GM21619 (cell line): Measurements from ENCODE around the gene TEX2.
A peak's percentile ranks its signal among the peaks of the same experiment; 100 is the strongest.
"Not testable (repeated sequence)": the region's sequence is repeated elsewhere in the genome, so short reads cannot be mapped to it uniquely, and the experiment has no call there.

Source experiments
- ATAC-seq: cut with Tn5 transposase; IDR thresholded peaks from one replicate; pipeline ENCODE4 v1.9.1; 2021; ENCODE audit not compliant: unreplicated experiment

TEX2 gene

DNA sequence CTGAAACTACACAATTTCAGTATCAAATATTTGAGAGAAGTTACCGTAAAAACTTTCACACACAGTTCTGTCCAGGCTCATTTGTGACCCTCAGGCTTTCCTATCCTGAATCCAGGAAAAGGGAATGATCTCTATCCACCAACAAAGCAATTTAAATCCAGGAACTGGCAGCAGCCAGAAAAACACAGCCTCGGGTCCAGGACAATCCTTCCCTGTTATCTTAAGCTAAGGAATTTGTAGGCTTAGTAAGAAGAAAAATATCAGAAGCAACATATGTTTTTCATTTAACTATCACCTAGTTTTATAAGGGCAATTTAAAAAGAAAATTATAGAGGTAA lies 47.1 kb downstream of the TEX2 start:
- ATAC-seq: no peak

DNA sequence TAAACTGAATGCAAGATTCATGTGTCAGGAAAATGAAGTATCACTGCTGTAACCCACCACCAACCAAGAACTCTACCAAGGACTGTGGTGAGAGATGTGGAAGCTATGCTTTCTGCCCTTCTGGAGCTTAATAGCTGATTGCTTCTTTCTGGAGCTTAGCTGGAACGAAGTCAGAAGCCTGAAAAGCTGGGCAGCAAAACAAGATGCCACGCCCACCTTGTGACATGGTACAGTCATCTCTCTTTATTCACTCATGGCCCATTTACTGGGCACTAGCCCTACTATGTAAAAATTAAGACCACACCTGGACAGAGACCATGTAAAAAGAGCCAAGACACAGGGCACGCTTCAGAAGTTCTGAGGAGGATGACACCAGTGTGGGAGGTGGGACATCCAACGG lies 48.1 kb downstream of the TEX2 start:
- no peak for ATAC-seq

DNA sequence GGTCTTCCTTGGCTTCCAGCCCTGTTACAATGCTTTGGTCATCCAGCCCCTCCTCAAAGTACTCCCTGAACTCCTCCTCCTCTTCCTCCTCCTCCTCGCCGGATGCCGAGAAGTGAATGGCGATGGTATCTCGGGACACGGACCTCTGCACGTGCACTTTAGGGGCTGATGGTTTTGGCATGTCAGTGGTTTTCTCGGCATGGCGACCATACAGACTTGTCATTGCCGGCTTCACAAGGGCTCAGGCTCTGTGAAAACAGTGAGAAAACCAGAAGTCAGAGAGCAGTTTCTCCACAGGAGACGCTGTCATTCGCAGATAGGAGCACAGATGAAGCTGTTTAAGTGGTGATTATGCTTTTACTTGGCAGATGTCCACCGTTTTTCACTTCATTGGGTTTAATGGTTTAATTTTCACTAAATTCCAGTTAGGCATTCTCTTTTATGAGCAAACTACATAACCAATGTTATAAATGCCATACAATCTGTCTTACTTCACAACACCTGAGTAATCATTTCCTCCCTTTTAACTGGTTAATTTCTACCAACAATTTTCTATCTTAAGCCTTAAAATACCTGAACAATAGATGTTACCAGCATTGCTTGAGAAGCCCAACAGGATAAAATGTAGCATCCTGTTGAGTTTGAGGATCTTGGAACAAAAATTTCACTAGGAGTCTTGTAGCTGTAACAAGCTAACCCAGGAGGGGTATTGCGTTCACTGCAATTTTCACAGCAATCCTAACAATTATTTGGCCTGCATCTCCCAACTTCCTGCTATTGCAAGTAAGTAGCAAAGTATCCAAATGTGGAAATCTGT lies 48.9 kb downstream of the TEX2 start:
- ATAC-seq: no peak

DNA sequence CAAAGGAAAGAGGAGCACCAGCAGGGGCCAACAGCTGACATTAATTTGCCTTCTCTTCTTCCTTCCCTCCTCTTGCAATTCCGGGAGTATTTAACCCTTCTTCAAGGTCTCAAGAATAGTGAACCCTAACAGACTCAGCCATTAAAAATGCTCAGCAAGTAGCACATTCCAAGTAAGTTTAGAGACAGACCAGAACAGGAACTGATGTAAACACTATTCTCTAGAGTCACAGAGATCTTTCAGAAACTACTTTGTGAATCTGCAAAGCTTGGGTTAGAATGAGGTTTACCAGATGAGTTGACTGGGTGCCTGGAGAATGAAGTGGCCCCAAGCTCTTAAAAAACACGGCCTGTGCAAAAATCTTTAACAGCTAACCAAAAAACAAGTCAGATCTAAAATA lies 50.9 kb downstream of the TEX2 start:
- no peak for ATAC-seq

DNA sequence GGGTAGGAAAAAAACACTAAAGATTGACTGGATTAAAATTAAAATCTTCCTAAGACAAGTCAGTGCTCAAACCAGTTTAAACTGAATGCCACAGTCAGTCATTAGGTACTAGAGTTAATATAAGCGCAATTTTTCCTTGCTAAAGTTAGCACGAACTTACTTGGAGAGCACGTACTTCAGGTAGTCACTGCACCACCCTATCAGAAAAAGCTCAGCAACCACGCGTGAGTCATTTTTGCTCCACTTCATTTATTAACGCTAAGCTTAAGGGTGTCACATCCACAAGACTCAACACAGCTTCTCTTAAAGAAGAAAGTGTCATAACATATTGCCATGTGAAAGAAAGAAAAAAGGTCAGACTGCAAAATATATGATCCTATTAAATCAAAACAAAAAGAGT lies 53.1 kb downstream of the TEX2 start:
- no peak for ATAC-seq

DNA sequence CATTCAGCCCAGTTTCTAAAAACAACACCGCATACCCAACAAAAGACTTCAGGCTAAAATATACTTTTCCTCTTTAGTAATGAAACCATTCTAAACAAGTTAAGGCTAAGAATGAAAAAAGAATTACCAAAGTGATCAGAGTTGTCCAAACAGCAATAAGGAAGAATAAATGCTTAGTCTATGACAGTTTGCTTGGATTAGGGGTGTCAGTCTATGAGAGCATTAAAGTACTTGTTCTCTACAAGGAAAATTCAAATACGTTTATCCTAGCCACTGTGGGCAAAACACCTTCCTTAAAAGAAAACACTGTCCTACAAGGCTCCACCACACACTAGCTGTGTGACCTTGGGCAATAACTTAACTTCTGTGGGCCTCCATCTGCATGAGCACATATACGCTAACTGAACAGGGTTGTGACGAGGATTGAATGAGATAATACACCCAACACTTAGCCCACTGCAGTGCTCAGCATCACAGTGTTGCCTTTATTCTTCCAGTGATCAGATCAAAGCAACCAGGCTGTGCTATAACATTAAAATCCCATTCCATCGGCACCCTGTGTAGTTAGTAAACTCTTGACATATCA lies 53.6 kb downstream of the TEX2 start:
- ATAC-seq: no peak

DNA sequence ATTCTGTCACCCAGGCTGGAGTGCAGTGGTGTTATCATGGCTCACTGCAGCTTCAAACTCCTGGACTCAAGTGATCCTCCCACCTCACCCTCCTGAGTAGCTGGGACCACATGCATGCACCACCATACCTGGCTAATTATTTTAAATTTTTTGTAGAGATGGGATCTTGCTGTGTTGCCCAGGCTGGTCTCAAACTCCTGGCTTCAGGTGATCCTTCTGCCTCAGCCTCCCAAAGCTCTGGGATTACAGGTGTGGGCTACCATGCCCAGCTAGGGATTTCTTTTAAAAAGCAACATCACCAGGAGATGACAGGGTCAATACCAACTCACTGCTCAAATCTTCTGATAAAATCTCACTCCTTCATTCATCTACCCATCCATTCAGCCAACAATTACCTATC lies 54.4 kb downstream of the TEX2 start:
- not testable (repeated sequence) for ATAC-seq

DNA sequence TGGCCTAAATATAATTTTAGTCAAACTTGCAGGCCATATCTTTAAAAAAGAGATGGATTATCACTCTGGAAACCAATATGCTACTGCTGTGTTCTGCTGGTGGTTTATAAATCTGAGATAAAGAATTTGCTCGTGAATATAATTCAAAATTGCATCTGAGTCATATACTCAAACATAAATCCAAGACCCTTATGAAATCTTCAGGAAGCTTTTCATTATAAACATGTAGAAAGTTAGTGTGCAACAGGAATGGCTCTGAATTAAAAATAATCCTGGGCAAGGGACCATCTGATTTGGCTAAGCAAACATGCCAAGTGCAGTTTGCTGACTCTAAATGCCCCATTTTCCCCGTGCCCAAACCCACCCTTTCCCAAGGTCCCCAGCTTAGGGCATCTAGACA lies 57.3 kb downstream of the TEX2 start:
- ATAC-seq: no peak

DNA sequence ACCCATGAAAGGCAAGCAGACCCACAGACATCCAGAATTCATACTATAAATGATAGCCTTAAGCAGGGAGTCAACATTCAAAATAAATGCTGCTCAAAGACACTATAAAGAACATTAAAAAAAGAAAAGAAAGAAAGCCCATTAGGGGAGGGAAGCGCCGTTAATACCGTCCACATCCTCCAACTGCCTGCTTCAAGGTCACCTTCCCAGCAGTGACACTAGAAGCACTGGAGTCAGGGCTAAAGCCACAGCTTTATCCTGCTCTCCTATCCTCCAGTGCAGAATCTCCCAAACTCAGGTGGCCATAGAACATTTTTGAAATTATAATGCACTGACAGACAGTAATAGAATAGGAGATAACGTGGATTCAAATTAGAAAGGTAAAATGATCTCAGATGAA lies 59.4 kb downstream of the TEX2 start:
- ATAC-seq: no peak

DNA sequence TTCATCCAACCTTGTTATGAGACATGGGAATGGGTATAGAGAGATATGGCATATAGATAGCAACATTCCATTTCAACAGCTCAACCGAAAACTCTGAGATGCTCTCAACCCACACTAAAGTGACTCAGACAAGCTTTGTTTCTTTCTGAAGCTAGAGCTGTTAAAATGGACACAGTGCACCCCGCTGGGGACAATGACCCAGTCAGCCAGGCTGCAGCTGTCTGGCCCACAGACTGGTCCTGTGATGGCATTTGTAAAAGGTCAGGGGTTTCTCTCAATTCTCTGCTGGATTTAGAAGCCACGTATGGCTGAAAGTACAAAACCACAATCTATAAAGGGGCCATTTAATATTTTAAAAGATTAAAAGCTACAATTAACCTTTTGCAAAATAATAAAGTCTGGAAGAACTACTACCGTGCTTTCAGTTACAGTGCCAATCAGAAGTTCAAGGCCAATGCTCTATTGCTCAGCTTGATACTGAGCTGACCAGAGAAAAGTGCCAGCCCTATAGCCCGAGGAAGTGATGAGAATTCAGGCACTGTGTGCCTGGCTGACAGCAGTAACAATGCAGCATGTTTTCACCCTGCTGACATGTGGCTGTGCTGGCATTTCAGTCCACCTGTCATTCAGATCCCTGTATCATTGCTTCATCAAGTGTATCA lies 60.2 kb downstream of the TEX2 start:
- ATAC-seq: no peak

DNA sequence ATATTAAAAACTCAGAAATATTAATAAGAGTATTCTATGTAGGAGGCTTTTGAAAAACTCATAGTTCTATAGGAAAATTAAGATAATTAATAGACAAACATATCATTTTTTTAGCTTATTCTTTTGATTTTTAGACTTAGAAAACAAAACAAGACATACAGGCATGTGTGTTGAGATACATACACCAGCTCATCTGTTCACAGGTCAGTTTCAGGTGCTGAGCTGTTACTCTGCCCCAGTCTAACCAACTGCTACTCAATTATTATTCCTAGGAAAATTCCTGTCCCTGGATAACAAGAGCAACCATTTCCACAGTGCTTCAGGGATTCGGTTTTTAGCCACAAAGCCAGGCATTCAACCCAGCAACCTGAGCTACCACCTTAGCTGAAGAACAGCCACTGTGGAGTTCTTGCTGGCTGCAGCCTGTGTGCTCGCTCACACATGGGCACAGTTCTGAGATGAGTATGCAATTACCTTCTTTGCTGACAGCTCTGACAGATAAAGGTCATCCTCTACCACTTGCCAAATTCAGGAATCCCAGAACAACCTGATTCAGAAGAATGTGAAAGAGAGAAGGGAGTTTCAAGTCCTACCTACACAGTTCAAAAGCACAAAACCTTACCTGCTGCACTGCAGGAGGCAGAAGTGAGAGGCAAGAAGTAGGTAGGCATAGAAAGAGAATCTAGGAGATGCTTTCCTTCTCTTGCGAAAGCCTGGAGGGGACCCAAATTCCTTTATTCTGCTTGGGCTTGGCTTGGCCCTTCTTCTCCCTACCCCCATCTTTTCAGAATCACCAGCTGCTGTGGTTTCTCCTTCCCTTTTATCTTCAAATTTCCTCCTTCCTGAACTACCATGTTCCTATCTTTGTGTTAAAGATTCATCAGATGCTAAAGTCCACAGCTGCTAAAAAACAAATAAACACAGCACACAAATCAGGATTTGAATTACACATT lies 62.7 kb downstream of the TEX2 start:
- peak; percentile 60 for ATAC-seq

DNA sequence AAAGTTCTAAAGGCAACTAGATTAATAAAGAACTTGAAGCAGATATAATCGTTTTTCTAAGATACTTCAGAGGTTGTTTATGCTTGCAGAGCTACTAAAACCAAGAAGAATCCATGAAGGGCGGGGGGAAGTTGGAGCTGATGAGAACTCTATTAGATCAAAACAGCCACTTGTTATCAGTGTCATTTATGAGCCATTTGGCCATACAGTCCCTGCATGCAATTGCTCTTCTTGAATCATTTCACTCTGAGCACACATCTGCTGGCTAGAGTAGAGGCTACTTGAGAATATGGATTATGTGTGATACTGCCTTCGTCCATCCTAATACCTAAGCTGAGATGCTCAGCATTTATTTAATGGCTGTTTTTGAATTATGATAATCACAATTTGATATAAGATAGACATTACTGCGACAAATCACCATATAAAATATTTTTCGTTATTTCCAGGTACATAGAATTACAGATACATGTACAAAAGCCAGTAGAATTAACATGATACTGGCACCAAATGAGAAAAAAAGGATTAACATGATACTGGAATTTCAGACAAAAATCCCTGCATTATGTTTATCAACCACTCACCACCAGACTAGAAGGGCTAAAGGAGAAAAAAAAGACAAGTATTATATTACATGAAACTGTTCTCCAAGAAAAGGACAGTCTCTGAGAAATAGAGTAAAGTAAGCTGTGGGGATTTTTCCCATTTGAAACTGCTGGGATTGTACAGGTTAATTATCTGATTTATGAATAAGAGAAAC lies 64.5 kb downstream of the TEX2 start:
- no peak for ATAC-seq

DNA sequence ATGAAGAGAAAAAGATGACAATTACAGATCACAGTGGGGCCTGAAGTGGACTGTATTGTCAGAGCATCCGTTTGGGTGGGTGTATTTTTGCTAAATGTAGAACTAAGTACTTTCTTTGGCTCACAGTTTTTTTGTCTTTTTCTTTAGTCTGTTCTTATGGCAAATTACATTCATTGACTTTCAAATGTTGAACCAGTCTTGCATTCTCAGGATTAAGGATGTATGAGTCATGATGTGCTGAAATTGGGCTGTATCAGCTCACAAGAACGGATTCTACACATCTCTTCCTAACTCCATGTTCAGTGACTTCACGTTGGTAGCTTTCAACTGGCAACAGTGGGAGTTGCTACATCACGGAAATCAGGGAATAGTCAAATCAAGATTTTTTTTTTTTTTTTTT lies 66.5 kb downstream of the TEX2 start:
- ATAC-seq: no peak

DNA sequence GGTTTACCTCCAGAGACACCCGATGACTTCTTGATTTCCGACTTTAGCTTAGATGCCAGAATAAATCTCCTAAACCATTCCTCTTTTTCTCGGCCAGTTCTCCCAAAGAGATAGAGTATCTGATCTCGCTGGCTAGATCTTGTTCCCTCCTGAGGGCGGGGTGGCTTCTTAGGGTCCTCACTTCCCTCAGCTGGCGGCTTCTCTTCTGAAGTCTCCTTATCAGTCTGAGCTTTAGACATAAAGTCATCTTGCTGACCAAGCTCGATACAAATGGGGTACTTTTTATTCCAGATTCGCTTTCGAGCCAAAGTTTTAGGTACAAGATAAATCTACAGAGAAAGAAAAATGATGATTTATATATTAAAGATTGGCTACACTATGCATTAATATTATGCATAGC lies 69.5 kb downstream of the TEX2 start:
- no peak for ATAC-seq

DNA sequence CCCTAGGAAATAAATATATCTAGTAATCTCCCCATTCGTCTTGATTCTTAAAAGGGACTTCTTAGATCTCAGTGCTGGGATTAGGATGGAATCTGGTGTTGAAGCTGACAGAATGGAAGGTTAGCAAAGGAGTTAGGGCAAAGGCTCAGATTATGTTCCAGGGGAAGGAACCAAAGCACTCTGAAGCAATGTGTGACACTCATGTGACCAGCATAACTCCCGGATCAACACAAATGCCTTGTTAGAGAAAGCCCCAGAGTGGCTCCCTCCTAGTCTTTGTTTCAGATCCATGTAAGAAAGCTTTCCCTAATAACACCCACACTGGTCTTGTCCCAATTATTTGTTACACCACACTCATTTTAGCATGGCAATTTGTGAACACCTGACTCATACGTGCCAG lies 70.5 kb downstream of the TEX2 start:
- no peak for ATAC-seq

DNA sequence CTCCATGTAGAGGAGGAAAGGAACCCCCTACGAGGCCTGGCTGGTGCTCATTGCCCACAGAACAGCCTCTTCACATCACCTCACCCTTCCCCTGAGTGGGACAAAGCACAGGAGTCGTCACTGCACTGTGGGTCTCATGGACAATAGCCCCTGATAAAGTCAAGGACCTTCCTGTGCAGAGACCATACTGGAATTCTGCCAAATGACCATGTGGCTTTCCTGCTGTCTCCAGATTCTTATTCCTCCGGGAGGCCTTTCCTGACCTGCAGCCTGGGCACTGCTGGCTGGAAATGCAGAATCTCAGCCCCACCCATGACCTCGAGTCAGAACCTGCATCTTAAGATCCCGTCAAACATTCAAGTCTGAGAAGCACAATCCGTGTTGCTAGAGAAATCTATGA lies 72.6 kb downstream of the TEX2 start:
- ATAC-seq: no peak

DNA sequence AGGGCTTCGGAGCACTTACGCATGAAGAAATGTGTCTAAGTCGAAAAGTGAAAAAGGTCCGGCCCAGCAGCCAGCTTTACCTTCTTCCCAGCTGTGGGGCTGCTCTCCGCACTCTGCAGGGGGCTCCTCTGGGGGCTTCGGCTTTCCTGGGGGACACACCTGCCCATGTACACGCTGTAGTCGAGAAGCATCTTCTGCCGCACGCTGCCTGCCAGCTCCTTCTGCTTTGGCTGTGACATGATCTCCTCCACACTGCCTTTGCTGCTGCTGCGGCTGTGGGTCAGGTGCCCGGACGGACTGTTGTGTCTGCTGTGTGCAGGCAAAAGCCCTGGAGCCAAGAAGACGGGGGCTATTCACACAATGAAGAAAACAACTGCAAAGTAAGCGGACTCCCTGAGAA lies 75.0 kb downstream of the TEX2 start:
- ATAC-seq: no peak

DNA sequence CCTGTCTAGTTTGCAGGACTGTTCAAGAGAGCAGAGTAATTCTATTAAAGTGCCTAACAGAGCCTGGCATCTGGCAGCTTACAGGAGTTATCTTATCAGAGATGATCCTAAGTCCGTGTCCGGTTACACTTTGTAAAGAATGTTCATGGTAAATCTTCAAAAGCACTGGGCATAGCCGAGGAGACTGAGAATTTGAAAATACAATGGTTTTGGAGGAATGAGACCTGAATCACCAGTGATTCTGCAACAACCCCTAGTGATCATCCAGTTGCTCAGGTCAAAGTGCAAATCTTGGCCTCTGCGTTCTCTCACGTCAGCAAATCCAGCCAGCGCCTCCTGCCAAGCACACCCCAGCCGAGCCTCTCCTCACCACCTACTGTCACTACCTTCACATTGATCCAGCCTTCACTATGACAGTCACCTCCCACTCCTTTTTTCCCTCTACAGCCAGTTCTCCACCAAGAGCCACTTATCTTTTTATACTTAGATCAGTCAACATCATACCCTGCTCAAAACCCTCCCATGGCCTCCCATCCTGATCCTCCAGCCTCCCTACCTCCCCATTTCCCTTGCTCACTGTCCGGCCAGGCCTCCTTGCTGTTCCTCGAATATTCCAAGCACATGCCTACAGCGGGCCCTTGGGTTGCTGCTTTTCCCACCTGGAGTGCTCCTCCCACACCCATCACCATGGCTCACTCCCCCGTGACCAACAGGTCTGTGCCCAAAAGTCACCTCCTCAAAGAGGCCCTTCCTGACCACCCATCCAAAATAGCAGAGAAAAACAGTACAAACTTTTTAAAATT lies 75.8 kb downstream of the TEX2 start:
- ATAC-seq: no peak

DNA sequence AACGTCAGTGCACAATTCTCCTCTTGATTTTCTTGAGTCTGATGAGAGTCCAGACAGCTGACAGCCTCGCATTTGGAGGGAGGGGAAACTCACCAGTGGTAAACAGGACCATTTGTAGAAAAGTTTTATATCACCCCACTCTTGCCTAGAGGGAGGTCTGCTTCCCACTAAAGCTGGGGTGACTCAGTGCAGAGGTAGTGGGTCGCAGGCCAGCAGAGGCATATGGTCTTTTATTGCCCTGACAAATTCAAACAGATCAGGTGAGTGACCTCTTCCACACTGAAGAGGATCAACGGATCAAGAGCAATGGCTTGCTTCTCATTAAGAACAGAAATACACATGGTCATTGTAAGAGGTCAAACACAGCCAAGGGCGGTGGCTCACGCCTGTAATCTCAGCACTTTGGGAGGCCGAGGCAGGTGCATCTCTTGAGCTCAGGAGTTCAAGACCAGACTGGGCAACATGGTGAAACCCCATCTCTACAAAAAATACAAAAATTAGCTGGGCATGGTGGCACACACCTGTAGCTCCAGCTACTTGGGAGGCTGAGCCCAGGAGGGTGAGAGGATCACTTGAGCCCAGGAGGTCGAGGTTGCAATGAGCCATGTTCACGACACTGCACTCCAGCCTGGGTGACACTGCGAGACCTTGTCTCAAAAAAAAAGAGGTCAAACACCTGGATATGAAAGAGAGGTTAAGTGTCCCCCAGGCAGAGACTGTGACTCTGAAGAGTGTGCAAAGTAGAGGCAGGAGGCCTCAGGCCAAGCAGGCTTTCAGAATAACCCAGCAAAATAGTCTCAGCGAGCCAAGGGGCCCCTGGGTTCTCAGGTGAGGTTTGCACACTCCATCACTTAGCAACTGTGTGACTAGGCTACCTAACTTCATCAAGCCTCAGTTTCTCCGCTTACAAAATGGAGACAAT lies 76.6 kb downstream of the TEX2 start:
- ATAC-seq: no peak
